ENCODE measurements around the gene TBCEL.

The TBCEL gene

DNA sequence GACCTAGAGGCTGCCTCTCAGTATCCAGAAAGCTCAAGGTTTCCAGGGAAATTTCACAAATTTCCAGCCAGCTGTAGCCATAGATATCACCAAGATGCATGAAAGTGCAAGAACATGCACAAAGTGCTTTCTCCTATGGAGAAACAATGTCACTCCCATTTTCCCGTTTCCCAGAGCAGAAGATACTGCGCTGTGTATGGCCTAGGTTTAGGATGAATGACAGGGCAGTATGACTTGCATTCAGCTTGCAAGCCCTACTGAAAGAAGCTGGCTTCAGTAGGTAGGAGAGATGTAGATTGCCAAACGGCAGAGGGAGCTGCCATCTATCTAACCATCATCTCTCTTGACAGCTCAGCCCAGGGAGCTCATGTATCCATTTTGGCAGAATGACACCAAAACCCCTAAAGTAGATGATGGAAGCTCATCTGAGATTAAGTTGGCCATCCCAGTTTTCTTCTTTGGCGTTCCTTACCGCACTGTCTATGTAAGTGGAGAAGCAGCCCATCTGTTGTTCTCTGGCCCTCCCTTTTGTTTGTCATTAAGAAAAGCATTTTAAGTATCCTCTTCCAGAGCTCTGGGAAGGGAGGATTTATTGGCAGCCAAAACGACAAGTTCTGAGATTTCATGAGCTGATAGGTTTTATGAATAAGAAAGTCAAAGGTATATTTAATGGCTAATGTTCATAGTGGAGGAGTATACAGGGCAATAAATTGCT lies 81.7 kb downstream of the TBCEL start:
- TF ChIP-seq, protein P1, sequence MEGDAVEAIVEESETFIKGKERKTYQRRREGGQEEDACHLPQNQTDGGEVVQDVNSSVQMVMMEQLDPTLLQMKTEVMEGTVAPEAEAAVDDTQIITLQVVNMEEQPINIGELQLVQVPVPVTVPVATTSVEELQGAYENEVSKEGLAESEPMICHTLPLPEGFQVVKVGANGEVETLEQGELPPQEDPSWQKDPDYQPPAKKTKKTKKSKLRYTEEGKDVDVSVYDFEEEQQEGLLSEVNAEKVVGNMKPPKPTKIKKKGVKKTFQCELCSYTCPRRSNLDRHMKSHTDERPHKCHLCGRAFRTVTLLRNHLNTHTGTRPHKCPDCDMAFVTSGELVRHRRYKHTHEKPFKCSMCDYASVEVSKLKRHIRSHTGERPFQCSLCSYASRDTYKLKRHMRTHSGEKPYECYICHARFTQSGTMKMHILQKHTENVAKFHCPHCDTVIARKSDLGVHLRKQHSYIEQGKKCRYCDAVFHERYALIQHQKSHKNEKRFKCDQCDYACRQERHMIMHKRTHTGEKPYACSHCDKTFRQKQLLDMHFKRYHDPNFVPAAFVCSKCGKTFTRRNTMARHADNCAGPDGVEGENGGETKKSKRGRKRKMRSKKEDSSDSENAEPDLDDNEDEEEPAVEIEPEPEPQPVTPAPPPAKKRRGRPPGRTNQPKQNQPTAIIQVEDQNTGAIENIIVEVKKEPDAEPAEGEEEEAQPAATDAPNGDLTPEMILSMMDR (IDR thresholded peaks at IDR 0.05; ENCODE audit: low read depth, low read length), result no peak
- no peak overlapping the region for H3K4me3 ChIP-seq (ENCODE audit: low read depth, low read length)

DNA sequence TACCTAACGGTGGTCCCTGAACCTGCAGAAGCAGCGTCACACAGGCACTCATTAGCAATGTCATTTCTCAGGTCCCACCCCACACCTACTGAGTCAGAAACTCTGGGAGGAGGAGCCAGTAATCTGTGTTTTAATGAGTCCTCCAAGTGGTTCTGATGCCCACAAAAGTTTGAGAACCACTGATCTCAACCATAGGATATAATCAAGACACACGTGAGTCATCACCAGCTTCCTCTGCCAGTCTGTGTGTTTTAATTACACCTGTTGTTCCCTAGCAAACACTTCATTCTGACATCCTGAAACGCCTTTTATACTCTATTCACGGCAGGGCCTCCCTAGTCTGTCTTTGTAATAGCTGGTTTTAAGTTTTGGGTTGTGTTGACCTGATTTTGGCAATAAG lies 82.9 kb downstream of the TBCEL start:
- H3K4me3 ChIP-seq (ENCODE audit: low read depth, low read length), result no peak overlapping the region
- TF ChIP-seq, protein P1 (IDR thresholded peaks at IDR 0.05; ENCODE audit: low read depth, low read length), result no peak

DNA sequence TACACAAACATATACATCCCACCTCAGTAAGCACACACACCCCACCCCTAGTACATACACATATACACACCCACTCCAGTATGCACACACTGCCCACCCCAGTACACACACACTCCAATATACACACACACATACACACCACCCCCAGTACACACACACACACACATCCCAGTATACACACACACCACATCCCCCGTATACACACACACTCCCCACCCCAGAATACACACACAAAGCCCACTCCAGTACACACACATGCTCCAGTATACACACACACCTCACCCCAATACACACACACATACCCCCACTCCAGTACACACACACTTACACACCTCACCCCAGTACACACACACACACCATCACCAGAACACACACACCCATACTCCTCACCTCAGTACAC lies 84.5 kb downstream of the TBCEL start:
- TF ChIP-seq, protein P1 (IDR thresholded peaks at IDR 0.05; ENCODE audit: low read depth, low read length), result no peak
- no peak overlapping the region for H3K4me3 ChIP-seq (ENCODE audit: low read depth, low read length)

DNA sequence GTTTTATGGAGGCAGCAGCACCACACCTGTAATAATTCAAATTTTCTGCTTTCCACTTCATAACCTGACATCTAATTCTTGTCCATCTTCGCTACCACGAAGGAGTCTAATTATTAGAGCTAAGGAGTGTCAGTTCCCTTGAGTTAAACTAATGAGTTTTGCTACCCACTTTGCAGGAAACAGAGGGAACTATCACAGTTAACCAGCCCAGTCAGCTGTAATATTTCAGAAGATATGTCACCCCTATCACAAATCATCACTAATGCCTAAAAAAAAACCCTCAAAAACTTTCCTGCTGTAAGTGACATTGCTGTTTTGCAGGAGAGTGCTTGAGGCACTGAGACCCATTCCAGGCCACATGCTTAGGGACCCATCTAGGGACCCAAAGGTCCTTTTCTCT lies 85.6 kb downstream of the TBCEL start:
- H3K4me3 ChIP-seq (ENCODE audit: low read depth, low read length), result no peak overlapping the region
- TF ChIP-seq, protein P1 (IDR thresholded peaks at IDR 0.05; ENCODE audit: low read depth, low read length), result no peak

DNA sequence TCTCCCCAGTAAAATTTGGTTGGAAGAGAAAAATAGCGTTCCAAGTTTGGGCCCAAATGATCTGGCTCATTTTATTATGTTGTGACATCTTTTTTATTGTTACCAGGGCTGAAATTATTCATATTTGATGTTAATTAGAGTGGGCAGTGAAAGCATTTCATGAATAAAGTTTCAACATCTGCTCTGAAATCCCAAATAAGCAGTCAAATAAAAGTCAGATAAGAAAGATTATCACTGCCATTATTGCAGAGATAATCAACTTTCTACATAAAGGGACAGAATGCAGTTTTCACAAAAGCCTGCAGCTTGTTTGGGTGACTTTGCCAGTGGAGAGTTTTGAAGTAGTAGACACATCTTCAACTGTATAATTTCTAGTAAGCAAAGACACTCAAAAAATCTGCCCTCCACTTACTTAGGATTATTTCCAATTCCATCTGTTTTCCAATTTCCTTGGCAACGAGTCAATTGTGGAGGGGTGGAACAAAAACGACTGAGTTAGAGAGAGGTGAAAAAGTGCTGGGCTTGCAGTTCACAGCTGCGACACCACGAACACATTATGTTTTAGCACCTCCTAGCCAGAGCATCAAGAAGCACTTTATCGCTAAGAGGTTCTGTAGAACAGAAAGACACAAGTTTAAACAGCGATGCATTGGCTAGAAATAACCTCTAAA lies 86.1 kb downstream of the TBCEL start:
- no peak overlapping the region for H3K4me3 ChIP-seq (ENCODE audit: low read depth, low read length)
- TF ChIP-seq, protein P1 (IDR thresholded peaks at IDR 0.05; ENCODE audit: low read depth, low read length), result no peak

DNA sequence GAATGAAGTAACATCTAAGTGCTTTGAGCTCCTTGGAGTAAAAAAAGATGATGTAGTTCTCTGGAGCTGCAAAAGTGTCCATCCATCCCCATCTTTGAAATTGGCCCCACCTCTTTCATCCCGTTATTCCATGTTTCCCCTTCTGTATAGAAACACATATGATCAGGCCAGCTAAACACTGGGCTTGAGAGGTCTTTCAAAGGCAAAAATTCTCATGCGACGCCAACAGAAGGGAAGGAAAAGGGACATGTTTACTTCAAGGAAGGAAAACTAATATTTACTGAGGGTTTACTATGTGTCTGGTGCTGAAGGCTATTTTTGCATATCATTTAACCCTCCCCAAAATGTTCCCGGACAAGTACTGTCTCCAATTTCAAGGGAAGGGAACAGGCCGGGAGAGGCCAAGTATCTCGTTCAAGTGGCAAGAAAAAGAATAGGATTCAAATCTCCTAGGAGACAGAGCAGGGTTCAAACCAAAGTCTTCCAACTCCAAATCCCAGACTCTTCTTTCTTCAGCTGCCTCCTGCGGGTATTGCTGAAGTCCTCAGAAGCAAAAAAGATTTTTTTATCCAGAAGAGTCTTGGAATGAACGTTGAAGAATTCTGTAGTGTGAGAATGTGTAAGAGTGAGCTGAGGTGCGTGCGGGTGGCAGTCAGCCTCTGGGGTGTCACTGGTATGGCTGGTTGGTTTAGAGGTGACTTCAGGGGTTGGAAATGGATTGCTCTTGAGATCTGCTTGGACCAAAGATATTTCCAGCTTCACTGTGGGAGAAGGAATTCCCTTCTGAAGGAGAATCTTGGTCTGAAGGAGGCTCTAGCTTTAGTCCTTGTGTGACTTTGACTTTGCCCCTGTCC lies 87.2 kb downstream of the TBCEL start:
- TF ChIP-seq, protein P1 (IDR thresholded peaks at IDR 0.05; ENCODE audit: low read depth, low read length), result no peak
- no peak overlapping the region for H3K4me3 ChIP-seq (ENCODE audit: low read depth, low read length)
